NB4 (cell line): ENCODE data around the gene BCL2L13.

ENCODE experiments used
- MAX ChIP-seq: IDR thresholded peaks from 2 replicates; pipeline ENCODE4 v1.6.1; 2011; ENCODE audit warnings: low read depth, low read length
- POLR2A ChIP-seq: IDR thresholded peaks from 2 replicates; pipeline ENCODE4 v1.6.1; 2011; ENCODE audit warnings: mild to moderate bottlenecking; ENCODE audit not compliant: insufficient read length; ENCODE audit errors: extremely low read depth

- TF ChIP-seq POLR2A: no peak
- TF ChIP-seq MAX: no peak
Measured at GRCh38 chr22:17606496-17606895, 32.1 kb upstream of the BCL2L13 start.
